ENCODE data around the gene EGFL7. TPM values are rescaled to one million over a fixed set of nuclear protein-coding genes. Genes with fewer than 3 reads are reported as not detected.

Gene EGFL7
- total RNA-seq, 1 donor from 2014 or later = 7.0 TPM

GRCh38 chr9:136668983-136669790 lies 6.5 kb downstream of the EGFL7 start:
- no peaks in the 10 kb centered on the region for H3K36me3 Mint-ChIP-seq (ENCODE audit: low read depth)
- peaks cover 7% of the 10 kb centered on the region for H3K4me1 Mint-ChIP-seq (ENCODE audit: low read depth)
- no peak for DNase-seq (ENCODE audit: low spot score)
- no peaks in the 10 kb centered on the region for H3K27me3 Mint-ChIP-seq (ENCODE audit: low read depth)
- H3K9me3 Mint-ChIP-seq (ENCODE audit: low read depth) = no peaks in the 10 kb centered on the region
- no peak overlapping the region for H3K4me3 Mint-ChIP-seq (ENCODE audit: unreplicated experiment)
- no peak overlapping the region for H3K27ac Mint-ChIP-seq (ENCODE audit: unreplicated experiment)
- no peak for TF ChIP-seq CTCF (IDR thresholded peaks at IDR 0.05)

- DNase-seq (ENCODE audit: low spot score) = no peak
- no peak for TF ChIP-seq CTCF (IDR thresholded peaks at IDR 0.05)
- H3K9me3 Mint-ChIP-seq (ENCODE audit: low read depth) = no peaks in the 10 kb centered on the region
- no peaks in the 10 kb centered on the region for H3K36me3 Mint-ChIP-seq (ENCODE audit: low read depth)
- peaks cover 7% of the 10 kb centered on the region for H3K4me1 Mint-ChIP-seq (ENCODE audit: low read depth)
- no peak overlapping the region for H3K27ac Mint-ChIP-seq (ENCODE audit: unreplicated experiment)
- no peaks in the 10 kb centered on the region for H3K27me3 Mint-ChIP-seq (ENCODE audit: low read depth)
- no peak overlapping the region for H3K4me3 Mint-ChIP-seq (ENCODE audit: unreplicated experiment)
These were observed 7.2 kb downstream of the EGFL7 start for GRCh38 chr9:136669791-136670464.

- H3K36me3 Mint-ChIP-seq (ENCODE audit: low read depth) = no peaks in the 10 kb centered on the region
- H3K4me1 Mint-ChIP-seq (ENCODE audit: low read depth) = peaks cover 5% of the 10 kb centered on the region
- no peak overlapping the region for H3K27ac Mint-ChIP-seq (ENCODE audit: unreplicated experiment)
- no peaks in the 10 kb centered on the region for H3K9me3 Mint-ChIP-seq (ENCODE audit: low read depth)
- H3K27me3 Mint-ChIP-seq (ENCODE audit: low read depth) = no peaks in the 10 kb centered on the region
- H3K4me3 Mint-ChIP-seq (ENCODE audit: unreplicated experiment) = no peak overlapping the region
- TF ChIP-seq CTCF (IDR thresholded peaks at IDR 0.05) = no peak
- no peak for DNase-seq (ENCODE audit: low spot score)
These were observed 8.0 kb downstream of the EGFL7 start for GRCh38 chr9:136670576-136671253.

- Mint-ChIP-seq H3K36me3 (ENCODE audit: low read depth) (no peaks in the 10 kb centered on the region), H3K27me3 (ENCODE audit: low read depth) (no peaks in the 10 kb centered on the region), H3K27ac (ENCODE audit: unreplicated experiment) (no peak overlapping the region), H3K9me3 (ENCODE audit: low read depth) (no peaks in the 10 kb centered on the region), H3K4me3 (ENCODE audit: unreplicated experiment) (no peak overlapping the region), H3K4me1 (ENCODE audit: low read depth) (peaks cover 5% of the 10 kb centered on the region)
- DNase-seq (ENCODE audit: low spot score) = no peak
- no peak for TF ChIP-seq CTCF (IDR thresholded peaks at IDR 0.05)
These were observed 8.5 kb downstream of the EGFL7 start for GRCh38 chr9:136671254-136671614.

- H3K4me1 Mint-ChIP-seq (ENCODE audit: low read depth) = no peaks in the 10 kb centered on the region
- no peak overlapping the region for H3K4me3 Mint-ChIP-seq (ENCODE audit: unreplicated experiment)
- no peak overlapping the region for H3K27ac Mint-ChIP-seq (ENCODE audit: unreplicated experiment)
- H3K36me3 Mint-ChIP-seq (ENCODE audit: low read depth) = peaks cover under 1% of the 10 kb centered on the region
- DNase-seq (ENCODE audit: low spot score) = no peak
- no peaks in the 10 kb centered on the region for H3K9me3 Mint-ChIP-seq (ENCODE audit: low read depth)
- no peaks in the 10 kb centered on the region for H3K27me3 Mint-ChIP-seq (ENCODE audit: low read depth)
- peak; percentile 85 for TF ChIP-seq CTCF (IDR thresholded peaks at IDR 0.05)
These were observed 9.1 kb downstream of the EGFL7 start for GRCh38 chr9:136671646-136672430.
